ENCODE measurements around the gene ODAD4.
"Not testable (repeated sequence)": the region's sequence is repeated elsewhere in the genome, so short reads cannot be mapped to it uniquely, and the experiment has no call there.

ODAD4 gene

DNA sequence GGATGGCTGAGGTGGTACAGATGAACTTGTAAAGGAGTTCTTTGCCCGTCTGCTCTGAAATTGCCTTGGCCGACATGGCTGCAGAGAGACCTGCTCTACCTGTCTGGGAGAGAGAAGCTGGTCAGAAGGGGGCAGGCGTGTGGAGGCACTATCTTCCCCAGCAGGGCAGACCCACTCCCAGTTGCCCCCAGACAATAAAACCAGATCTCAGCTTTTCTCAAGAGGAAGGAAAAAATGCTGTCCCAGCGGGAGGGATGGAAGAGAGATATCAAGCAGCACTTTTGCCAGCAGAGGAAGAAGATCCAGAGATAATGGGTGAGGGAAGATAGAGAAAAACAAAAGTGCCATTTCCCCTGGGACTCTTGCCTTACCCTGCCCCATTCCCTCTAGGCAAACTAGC lies 16.6 kb upstream of the ODAD4 start:
- DNase-seq, result no peak

GRCh38 chr17:41914358-41914766 lies 16.1 kb upstream of the ODAD4 start:
- no peak for DNase-seq

DNA sequence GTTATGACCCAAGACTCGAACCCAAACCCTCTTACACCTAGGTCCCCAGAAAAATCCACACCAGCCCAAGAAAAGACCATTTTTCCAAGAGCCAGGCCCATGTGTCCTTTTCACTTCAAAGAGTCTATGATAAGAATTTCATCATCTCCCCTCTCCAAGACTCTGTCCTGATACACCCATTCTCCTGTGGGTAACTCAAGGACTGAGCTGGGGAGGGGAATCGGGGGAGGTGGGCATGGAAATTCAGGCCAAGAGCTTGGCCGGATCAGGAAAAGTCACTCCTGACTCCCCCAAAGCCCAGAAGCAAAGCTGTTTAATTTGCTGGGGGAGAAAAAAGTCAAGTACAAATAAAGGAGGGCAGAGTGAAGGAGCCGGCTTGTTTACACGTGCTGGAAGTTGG lies 15.4 kb upstream of the ODAD4 start:
- DNase-seq, result no peak

GRCh38 chr17:41915566-41915965 lies 14.9 kb upstream of the ODAD4 start:
- no peak for DNase-seq

- peak; percentile 51 for DNase-seq
These were observed 13.2 kb upstream of the ODAD4 start for GRCh38 chr17:41917192-41917591.

GRCh38 chr17:41917679-41918313 lies 12.6 kb upstream of the ODAD4 start:
- peak; percentile 50 for DNase-seq

DNA sequence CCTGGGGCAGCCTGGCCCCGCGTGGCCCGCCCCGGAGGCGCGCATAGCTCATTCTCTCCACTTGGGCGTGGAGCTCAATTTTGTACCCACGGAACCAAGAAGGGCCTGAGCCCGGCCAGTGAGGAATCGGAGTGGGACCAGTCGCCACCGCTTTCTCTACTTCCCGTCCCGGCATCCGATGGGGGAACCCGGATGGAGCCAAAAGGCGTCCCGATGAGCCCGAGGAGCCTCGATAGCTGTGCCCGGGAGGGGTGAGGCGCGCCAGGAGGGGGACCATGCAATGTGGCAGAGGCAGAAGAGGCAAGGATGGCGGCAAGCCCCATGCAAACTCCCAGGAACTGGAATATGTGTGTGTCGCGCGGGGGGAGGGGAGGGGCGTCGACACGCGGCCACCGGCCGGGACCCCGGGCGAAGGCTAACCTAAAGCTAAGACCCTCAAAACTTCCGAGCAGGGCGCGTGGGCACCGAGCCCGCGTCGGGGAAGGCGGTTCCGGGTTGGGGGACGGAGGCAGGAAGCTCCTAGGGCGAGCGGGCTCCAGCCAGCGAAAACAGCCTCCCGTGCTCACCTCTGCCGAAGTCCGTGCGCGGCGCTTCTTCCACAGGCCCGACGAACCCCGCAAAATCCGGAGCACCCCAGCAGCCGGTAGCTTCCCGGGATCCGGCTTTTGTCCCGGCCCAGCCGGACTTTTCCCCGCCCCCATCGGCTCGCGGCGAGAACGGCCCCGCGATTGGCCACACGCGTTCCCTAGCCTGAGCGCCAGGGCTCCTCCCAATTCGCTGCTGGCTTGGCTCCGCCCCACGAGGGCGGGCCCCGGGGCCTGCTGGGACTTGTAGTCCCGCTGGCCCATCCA lies 11.9 kb upstream of the ODAD4 start, which contains the start of gene ACLY:
ACLY (minus strand) TSS at position 638 of the 851 bp plus-strand sequence. CDS start 5,078 bp downstream, outside the sequence.
- DNase-seq, result peak; percentile 97

GRCh38 chr17:41919165-41919817 lies 11.1 kb upstream of the ODAD4 start:
- DNase-seq, result no peak

- DNase-seq, result no peak
These were observed 10.4 kb upstream of the ODAD4 start for GRCh38 chr17:41919840-41920579.

DNA sequence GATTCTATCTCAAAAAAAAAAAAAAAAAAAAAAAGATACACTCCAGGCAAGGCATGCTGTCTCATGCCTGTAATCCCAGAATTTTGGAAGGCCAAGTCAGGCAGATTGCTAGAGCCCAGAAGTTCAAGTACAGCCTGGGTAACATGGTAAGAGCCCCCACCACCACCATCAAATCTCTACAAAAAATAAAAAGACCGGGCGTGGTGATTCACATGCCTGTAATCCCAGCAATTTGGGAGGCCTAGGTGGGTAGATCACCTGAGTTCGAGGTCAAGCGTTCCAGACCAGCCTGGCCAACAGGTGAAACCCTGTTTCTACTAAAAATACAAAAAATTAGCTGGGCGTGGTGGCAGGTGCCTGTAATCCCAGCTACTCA lies 9.8 kb upstream of the ODAD4 start:
- DNase-seq, result no peak

DNA sequence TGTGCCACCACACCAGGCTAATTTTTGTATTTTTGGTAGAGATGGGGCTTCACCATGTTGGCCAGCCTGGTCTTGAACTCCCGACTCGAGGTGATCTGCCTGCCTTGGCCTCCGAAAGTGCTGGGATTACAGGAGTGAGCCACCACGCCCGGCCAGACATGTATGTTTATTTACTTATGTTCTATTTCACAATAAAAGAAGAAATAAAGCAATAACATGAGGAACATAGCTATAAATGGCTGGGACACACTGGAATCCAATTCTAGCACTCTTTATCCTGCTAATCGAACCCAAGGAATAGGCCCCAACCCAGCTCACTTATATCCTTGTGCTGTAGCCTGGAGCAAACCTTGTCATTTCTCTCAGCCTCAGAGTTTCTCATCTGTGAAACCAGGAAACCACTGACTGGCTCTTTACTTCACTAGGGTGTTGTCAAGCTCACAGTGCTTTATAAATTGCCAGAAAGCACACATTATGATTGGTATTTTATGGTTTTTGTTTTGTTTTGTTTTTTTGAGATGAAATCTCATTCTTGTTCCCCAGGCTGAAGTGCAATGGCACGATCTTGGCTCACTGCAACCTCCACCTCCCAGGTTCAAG lies 4.3 kb upstream of the ODAD4 start:
- no peak for DNase-seq

GRCh38 chr17:41928693-41929251 lies 1.6 kb upstream of the ODAD4 start:
- no peak for DNase-seq

DNA sequence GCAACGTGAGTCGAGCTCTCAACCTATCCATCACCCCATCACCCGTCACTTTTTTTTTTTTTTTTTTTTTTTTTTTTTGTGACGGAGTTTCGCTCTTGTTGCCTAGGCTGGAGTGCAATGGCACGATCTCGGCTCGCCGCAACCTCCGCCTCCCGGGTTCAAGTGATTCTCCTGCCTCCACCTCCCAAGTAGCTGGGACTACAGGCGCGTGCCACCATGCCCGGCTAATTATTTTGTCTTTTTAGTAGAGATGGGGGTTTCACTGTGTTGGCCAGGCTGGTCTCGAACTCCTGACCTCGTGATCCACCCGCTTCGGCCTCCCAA lies 378 bp downstream of the ODAD4 start:
- DNase-seq, result not testable (repeated sequence)

- DNase-seq, result not testable (repeated sequence)
These were observed 1.3 kb downstream of the ODAD4 start for GRCh38 chr17:41931715-41932114.

DNA sequence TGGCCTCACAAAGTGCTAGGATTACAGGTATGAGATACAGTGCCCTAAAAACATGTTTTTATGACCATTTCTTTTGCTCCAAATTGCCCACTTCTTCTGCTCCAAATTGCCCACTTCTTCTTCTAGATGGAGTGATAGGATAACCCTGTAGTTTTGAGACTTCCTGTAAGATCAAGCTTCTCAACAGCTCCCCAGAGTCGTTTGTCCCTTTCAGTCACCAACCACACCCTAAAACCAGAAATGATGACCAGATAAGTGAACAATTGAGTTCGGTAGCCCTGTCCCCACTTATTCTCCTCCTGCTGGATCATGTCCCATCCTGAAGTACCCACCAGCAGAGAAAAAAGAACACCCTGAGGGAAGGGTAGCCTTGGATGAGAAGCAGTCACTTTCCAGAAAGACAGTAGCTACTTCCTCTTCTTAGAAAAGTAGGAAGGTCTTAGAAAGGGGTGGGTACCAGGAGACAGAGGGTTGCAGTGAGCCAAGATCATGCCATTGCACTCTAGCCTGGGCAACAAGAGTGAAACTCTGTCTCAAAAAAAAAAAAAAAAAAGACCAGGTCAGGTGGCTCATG lies 2.5 kb downstream of the ODAD4 start:
- DNase-seq, result no peak

- DNase-seq, result no peak
These were observed 5.2 kb downstream of the ODAD4 start for GRCh38 chr17:41935641-41936040.

DNA sequence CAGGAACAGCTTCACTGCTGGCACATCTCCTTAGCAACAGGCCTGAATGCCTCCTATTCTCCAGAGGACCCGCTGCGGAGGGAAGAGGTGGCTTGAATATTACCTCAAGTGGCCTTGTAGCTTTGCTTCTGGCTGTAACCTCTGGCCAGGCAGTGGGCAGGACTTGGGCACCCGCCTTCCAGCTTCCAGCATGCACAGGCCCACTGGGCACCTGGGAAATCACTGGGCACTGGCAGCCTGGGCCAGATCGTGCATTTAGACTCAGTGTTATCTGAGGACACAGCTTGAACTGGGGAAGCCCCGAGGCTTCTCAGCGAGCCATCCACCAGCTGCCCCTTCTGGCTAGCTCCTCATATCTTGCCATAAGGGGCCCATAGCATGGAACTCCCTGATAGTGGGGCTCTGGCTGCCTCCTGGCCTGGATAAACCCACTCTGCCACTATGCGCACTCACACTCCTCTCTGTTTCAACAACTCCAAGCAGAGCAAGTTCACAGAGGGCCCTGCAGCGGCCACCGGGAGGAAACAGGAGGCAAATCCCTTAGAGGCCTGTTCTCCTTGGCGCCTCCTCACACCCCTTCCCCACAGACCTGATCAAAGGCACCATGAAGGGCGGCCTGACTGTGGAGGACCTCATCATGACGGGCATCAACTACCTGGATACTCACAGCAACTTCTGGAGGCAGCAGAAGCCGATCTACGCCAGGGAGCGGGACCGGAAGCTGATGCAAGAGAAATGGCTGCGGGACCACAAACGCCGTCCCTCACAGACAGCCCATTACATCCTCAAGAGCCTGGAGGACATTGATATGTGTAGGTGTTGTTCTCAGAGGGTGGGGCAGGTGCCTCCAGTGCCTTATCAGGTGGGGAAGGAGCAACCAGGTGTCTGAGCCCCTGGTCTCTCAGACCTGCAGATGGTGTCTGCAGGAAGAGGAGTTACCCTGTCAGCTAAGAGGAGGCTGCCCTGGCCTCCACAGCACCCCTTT lies 7.8 kb downstream of the ODAD4 start:
- no peak for DNase-seq

DNA sequence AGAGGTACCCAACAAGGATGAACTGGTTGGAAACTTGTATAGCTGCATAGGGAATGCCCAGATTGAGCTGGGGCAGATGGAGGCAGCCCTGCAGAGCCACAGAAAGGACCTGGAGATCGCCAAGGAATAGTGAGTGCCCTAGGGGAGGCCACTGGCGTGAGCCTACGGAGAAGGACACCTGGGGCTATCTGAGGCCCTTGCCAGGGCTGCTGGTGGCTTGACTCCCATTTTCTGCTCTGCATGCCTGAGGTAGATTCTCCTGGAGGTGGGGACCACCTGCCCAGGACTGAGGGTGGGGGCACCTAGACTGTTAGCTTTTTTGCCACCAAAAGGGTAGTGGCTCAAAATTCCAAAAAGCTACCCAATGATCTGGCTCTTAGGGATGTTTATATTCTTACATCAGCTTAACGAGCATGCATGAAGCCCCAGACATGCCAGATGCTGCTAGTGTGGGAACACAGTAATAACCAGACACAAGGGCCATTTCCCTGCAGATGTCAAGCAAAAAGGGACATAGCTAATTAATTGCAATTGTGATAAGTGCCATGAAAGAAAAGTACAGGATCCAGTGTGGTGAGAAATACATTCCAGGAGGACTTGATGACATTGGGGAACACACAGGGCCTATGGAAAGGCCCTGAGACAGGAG lies 8.8 kb downstream of the ODAD4 start:
- DNase-seq, result no peak

GRCh38 chr17:41939693-41940090 lies 9.3 kb downstream of the ODAD4 start:
- no peak for DNase-seq

DNA sequence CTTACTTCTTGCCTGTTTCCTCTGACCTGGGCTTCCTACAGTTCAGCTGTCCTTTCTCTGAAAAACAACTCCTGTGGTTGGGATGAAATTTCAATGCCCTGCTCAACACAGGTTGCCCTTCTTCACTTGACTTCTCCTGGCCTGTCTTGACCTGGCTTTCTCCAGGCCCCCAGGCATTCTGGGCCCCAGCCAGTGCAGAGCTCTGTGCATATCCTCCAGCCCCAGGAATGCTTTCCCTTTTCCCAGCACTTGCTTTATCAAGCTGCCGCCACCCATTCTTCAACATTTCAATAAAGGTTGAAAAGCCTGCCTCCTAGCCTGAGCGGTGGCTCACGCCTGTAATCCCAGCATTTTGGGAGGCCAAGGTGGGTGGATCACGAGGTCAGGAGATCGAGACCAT lies 10.8 kb downstream of the ODAD4 start:
- no peak for DNase-seq
